ENCODE measurements around the gene TCTN2.

Gene TCTN2

GRCh38 chr12:123645380-123645779 is 25.5 kb upstream of the TCTN2 start:
- no peak for ATAC-seq
- TF ChIP-seq, protein P1, sequence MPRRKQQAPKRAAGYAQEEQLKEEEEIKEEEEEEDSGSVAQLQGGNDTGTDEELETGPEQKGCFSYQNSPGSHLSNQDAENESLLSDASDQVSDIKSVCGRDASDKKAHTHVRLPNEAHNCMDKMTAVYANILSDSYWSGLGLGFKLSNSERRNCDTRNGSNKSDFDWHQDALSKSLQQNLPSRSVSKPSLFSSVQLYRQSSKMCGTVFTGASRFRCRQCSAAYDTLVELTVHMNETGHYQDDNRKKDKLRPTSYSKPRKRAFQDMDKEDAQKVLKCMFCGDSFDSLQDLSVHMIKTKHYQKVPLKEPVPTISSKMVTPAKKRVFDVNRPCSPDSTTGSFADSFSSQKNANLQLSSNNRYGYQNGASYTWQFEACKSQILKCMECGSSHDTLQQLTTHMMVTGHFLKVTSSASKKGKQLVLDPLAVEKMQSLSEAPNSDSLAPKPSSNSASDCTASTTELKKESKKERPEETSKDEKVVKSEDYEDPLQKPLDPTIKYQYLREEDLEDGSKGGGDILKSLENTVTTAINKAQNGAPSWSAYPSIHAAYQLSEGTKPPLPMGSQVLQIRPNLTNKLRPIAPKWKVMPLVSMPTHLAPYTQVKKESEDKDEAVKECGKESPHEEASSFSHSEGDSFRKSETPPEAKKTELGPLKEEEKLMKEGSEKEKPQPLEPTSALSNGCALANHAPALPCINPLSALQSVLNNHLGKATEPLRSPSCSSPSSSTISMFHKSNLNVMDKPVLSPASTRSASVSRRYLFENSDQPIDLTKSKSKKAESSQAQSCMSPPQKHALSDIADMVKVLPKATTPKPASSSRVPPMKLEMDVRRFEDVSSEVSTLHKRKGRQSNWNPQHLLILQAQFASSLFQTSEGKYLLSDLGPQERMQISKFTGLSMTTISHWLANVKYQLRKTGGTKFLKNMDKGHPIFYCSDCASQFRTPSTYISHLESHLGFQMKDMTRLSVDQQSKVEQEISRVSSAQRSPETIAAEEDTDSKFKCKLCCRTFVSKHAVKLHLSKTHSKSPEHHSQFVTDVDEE (CRISPR knock-in tag; IDR thresholded peaks at IDR 0.05) = no peak
- no peak for TF ChIP-seq ZFP3 (CRISPR knock-in tag; IDR thresholded peaks at IDR 0.05)
- TF ChIP-seq PPARA (CRISPR knock-in tag; IDR thresholded peaks at IDR 0.05; ENCODE audit: borderline replicate concordance) = no peak
- no peak for TF ChIP-seq ZC3H10 (CRISPR knock-in tag; IDR thresholded peaks at IDR 0.05)
- TF ChIP-seq, protein P2, sequence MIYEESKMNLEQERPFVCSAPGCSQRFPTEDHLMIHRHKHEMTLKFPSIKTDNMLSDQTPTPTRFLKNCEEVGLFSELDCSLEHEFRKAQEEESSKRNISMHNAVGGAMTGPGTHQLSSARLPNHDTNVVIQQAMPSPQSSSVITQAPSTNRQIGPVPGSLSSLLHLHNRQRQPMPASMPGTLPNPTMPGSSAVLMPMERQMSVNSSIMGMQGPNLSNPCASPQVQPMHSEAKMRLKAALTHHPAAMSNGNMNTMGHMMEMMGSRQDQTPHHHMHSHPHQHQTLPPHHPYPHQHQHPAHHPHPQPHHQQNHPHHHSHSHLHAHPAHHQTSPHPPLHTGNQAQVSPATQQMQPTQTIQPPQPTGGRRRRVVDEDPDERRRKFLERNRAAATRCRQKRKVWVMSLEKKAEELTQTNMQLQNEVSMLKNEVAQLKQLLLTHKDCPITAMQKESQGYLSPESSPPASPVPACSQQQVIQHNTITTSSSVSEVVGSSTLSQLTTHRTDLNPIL (CRISPR knock-in tag; IDR thresholded peaks at IDR 0.05; ENCODE audit: low read depth) = no peak
- no peak for TF ChIP-seq TCF4 (CRISPR knock-in tag; IDR thresholded peaks at IDR 0.05; ENCODE audit: borderline replicate concordance)
- no peak for TF ChIP-seq GLIS3 (CRISPR knock-in tag; IDR thresholded peaks at IDR 0.05)
- no peak for TF ChIP-seq RARB (CRISPR knock-in tag; IDR thresholded peaks at IDR 0.05)
- TF ChIP-seq ZNF8 (CRISPR knock-in tag; IDR thresholded peaks at IDR 0.05) = no peak
- TF ChIP-seq, protein P3, sequence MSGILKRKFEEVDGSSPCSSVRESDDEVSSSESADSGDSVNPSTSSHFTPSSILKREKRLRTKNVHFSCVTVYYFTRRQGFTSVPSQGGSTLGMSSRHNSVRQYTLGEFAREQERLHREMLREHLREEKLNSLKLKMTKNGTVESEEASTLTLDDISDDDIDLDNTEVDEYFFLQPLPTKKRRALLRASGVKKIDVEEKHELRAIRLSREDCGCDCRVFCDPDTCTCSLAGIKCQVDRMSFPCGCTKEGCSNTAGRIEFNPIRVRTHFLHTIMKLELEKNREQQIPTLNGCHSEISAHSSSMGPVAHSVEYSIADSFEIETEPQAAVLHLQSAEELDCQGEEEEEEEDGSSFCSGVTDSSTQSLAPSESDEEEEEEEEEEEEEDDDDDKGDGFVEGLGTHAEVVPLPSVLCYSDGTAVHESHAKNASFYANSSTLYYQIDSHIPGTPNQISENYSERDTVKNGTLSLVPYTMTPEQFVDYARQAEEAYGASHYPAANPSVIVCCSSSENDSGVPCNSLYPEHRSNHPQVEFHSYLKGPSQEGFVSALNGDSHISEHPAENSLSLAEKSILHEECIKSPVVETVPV (CRISPR knock-in tag; IDR thresholded peaks at IDR 0.05) = no peak
- no peak for TF ChIP-seq SNAI2 (CRISPR knock-in tag; IDR thresholded peaks at IDR 0.05)
- TF ChIP-seq, protein P4, sequence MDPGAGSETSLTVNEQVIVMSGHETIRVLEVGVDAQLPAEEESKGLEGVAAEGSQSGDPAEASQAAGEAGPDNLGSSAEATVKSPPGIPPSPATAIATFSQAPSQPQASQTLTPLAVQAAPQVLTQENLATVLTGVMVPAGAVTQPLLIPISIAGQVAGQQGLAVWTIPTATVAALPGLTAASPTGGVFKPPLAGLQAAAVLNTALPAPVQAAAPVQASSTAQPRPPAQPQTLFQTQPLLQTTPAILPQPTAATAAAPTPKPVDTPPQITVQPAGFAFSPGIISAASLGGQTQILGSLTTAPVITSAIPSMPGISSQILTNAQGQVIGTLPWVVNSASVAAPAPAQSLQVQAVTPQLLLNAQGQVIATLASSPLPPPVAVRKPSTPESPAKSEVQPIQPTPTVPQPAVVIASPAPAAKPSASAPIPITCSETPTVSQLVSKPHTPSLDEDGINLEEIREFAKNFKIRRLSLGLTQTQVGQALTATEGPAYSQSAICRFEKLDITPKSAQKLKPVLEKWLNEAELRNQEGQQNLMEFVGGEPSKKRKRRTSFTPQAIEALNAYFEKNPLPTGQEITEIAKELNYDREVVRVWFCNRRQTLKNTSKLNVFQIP (CRISPR knock-in tag; IDR thresholded peaks at IDR 0.05; ENCODE audit: borderline replicate concordance, low read depth) = no peak

- TF ChIP-seq TCF4 (CRISPR knock-in tag; IDR thresholded peaks at IDR 0.05; ENCODE audit: borderline replicate concordance) (no peak), ZFP30 (CRISPR knock-in tag; IDR thresholded peaks at IDR 0.05) (no peak)
- TF ChIP-seq, protein P1 (CRISPR knock-in tag; IDR thresholded peaks at IDR 0.05) = no peak
- ATAC-seq = no peak
Measured at GRCh38 chr12:123645878-123646277, 25.0 kb upstream of the TCTN2 start.

- TF ChIP-seq BACH2 (CRISPR knock-in tag; IDR thresholded peaks at IDR 0.05; ENCODE audit: borderline replicate concordance) = no peak
- TF ChIP-seq, protein P5, sequence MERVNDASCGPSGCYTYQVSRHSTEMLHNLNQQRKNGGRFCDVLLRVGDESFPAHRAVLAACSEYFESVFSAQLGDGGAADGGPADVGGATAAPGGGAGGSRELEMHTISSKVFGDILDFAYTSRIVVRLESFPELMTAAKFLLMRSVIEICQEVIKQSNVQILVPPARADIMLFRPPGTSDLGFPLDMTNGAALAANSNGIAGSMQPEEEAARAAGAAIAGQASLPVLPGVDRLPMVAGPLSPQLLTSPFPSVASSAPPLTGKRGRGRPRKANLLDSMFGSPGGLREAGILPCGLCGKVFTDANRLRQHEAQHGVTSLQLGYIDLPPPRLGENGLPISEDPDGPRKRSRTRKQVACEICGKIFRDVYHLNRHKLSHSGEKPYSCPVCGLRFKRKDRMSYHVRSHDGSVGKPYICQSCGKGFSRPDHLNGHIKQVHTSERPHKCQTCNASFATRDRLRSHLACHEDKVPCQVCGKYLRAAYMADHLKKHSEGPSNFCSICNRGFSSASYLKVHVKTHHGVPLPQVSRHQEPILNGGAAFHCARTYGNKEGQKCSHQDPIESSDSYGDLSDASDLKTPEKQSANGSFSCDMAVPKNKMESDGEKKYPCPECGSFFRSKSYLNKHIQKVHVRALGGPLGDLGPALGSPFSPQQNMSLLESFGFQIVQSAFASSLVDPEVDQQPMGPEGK (CRISPR knock-in tag; IDR thresholded peaks at IDR 0.05; ENCODE audit: borderline replicate concordance) = no peak
- TF ChIP-seq ZNF565 (CRISPR knock-in tag; conservative IDR thresholded peaks at IDR 0.05; ENCODE audit: low read depth) = no peak
- no peak for TF ChIP-seq ZC3H10 (CRISPR knock-in tag; IDR thresholded peaks at IDR 0.05)
- TF ChIP-seq PPARA (CRISPR knock-in tag; IDR thresholded peaks at IDR 0.05; ENCODE audit: borderline replicate concordance) = no peak
- no peak for TF ChIP-seq ZFP30 (CRISPR knock-in tag; IDR thresholded peaks at IDR 0.05)
- no peak for TF ChIP-seq SNAI2 (CRISPR knock-in tag; IDR thresholded peaks at IDR 0.05)
- no peak for TF ChIP-seq CSDC2 (CRISPR knock-in tag; IDR thresholded peaks at IDR 0.05)
- no peak for TF ChIP-seq TOX (CRISPR knock-in tag; IDR thresholded peaks at IDR 0.05; ENCODE audit: borderline replicate concordance)
Measured at GRCh38 chr12:123648401-123648800, 22.5 kb upstream of the TCTN2 start.

More at GRCh38 chr12:123648401-123648800, 22.5 kb upstream of the TCTN2 start:
- ATAC-seq = no peak

All from SK-N-SH treated with all-trans-retinoic acid at 6 μM for 48 hours (cell line).